H1 (cell line): ENCODE data around the gene LZTFL1. TPM values are rescaled to one million over a fixed set of nuclear protein-coding genes. Genes with fewer than 3 reads are reported as not detected.
A peak's percentile ranks its signal among the peaks of the same experiment; 100 is the strongest.

ENCODE experiments used
- CTCF ChIA-PET: fragments of 300-600 bp; sonication (Branson Sonifier 250); formaldehyde crosslinking; loops from one replicate; lab custom pipeline; 2021; ENCODE audit not compliant: partially characterized antibody; lab: Charles Lee
- POLR2A ChIA-PET: fragments of 300-600 bp; sonication (Branson Sonifier 250); formaldehyde crosslinking; loops from one replicate; lab custom pipeline; 2021; ENCODE audit warnings: inconsistent platforms; ENCODE audit not compliant: partially characterized antibody; lab: Charles Lee
- DNase-seq, 2 experiments: peaks; one replicate each; pipeline versions ENCODE4 v3.0.0 to v3.0.0-alpha.2; 2010 to 2022; ENCODE audit warnings: low spot score in 2 of 2, low read depth in 1 of 2, mixed read lengths in 1 of 2
- FAIRE-seq: peaks from 2 replicates; lab custom pipeline; 2011; peaks lifted over from hg19 to GRCh38; lab: Jason Lieb, UNC
- H2AFZ ChIP-seq: 2 replicates; pipeline ENCODE4 v1.8.1; 2012; ENCODE audit warnings: low read length, inconsistent platforms
- H2AK5ac ChIP-seq: 2 replicates; pipeline ENCODE4 v1.6.1; 2013; ENCODE audit warnings: low read depth, low read length
- H2BK120ac ChIP-seq: replicated peaks from 2 replicates; pipeline ENCODE3; 2013; ENCODE audit warnings: low read depth, low read length, inconsistent platforms
- H2BK12ac ChIP-seq: 2 replicates; pipeline ENCODE4 v1.6.1; 2013; ENCODE audit warnings: low read depth, low read length
- H2BK15ac ChIP-seq: 2 replicates; pipeline ENCODE4 v1.6.1; 2013; ENCODE audit warnings: low read length
- H2BK20ac ChIP-seq: 2 replicates; pipeline ENCODE4 v1.6.1; 2013; ENCODE audit warnings: low read length
- H2BK5ac ChIP-seq: 2 replicates; pipeline ENCODE4 v1.6.1; 2013; ENCODE audit warnings: low read depth, low read length
- H3K14ac ChIP-seq: 2 replicates; pipeline ENCODE4 v1.6.1; 2013; ENCODE audit warnings: inconsistent platforms; ENCODE audit not compliant: insufficient read length
- H3K18ac ChIP-seq: 2 replicates; pipeline ENCODE4 v1.6.1; 2013; ENCODE audit warnings: low read length; ENCODE audit errors: extremely low read depth
- H3K23ac ChIP-seq: 2 replicates; pipeline ENCODE4 v1.6.1; 2013; ENCODE audit warnings: inconsistent platforms; ENCODE audit not compliant: insufficient read length
- H3K23me2 ChIP-seq: 2 replicates; pipeline ENCODE4 v1.6.1; 2013; ENCODE audit warnings: low read depth, low read length
- H3K27ac ChIP-seq: 2 replicates; pipeline ENCODE4 v1.6.1; 2011; ENCODE audit warnings: low read depth, low read length, inconsistent platforms
- H3K27me3 ChIP-seq, 4 experiments: replicated peaks in 1 of 4; 1 replicate in 1 of 4; 2 replicates in 3 of 4; pipeline versions ENCODE4 v1.6.1 to v1.8.1; 2011 to 2013; ENCODE audit warnings: low read length in 3 of 4, mild to moderate bottlenecking in 3 of 4, inconsistent platforms in 2 of 4, mixed read lengths in 2 of 4, moderate library complexity in 1 of 4; ENCODE audit not compliant: control insufficient read depth in 3 of 4, insufficient read depth in 3 of 4; ENCODE audit errors: extremely low read depth in 1 of 4
- H3K36me3 ChIP-seq, 4 experiments: 2 replicates each; pipeline versions ENCODE4 v1.6.1 to v1.8.1; 2011 to 2013; ENCODE audit warnings: mild to moderate bottlenecking in 4 of 4, low read length in 3 of 4, moderate library complexity in 2 of 4, control low read depth in 1 of 4, inconsistent platforms in 1 of 4; ENCODE audit not compliant: insufficient read depth in 4 of 4, control insufficient read depth in 2 of 4
- H3K4ac ChIP-seq: replicated peaks from 2 replicates; pipeline ENCODE3; 2013; ENCODE audit warnings: low read length, low read depth, mixed read lengths, inconsistent platforms; ENCODE audit not compliant: insufficient read length
- H3K4me1 ChIP-seq, 4 experiments: replicated peaks in 1 of 4; 1 replicate in 1 of 4; 2 replicates in 3 of 4; pipeline versions ENCODE4 v1.6.1 to v1.8.1; 2011 to 2013; ENCODE audit warnings: low read length in 3 of 4, inconsistent platforms in 2 of 4, mixed read lengths in 1 of 4; ENCODE audit not compliant: insufficient read depth in 4 of 4, control insufficient read depth in 3 of 4
- H3K4me2 ChIP-seq, 2 experiments: 2 replicates each; pipeline versions ENCODE4 v1.6.1 to v1.8.1; 2011 to 2013; ENCODE audit warnings: low read depth in 2 of 2, low read length in 2 of 2, control low read depth in 1 of 2, inconsistent platforms in 1 of 2, mild to moderate bottlenecking in 1 of 2; ENCODE audit not compliant: insufficient read depth in 1 of 2
- H3K4me3 ChIP-seq, 4 experiments: fragments of 200-600, 300-600 bp in 1 of 4; sonication (generic), shearing (Covaris generic), sonication (Bioruptor Twin) in 1 of 4; 2 replicates each; pipeline versions ENCODE4 v1.5.1 to v1.8.1; 2011 to 2016; ENCODE audit warnings: low read length in 4 of 4, low read depth in 3 of 4, control low read depth in 2 of 4, inconsistent platforms in 2 of 4, mild to moderate bottlenecking in 2 of 4, mixed read lengths in 1 of 4, moderate library complexity in 1 of 4; ENCODE audit not compliant: insufficient read depth in 2 of 4; ENCODE audit errors: extremely low read depth in 1 of 4
- H3K56ac ChIP-seq: replicated peaks from 2 replicates; pipeline ENCODE3; 2013; ENCODE audit warnings: low read depth, mild to moderate bottlenecking, mixed read lengths, low read length, inconsistent platforms; ENCODE audit not compliant: insufficient read length
- H3K79me1 ChIP-seq: 2 replicates; pipeline ENCODE4 v1.6.1; 2013; ENCODE audit warnings: low read depth, low read length, control low read depth
- H3K79me2 ChIP-seq, 2 experiments: 2 replicates each; pipeline versions ENCODE4 v1.6.1 to v1.8.1; 2012 to 2013; ENCODE audit warnings: low read length in 2 of 2, mild to moderate bottlenecking in 2 of 2, inconsistent platforms in 1 of 2; ENCODE audit not compliant: insufficient read depth in 2 of 2, control insufficient read depth in 1 of 2
- H3K9ac ChIP-seq, 4 experiments: replicated peaks in 1 of 4; 1 replicate in 1 of 4; 2 replicates in 3 of 4; pipeline versions ENCODE4 v1.6.1 to v1.8.1; 2011 to 2013; ENCODE audit warnings: low read depth in 3 of 4, low read length in 3 of 4, control low read depth in 2 of 4, mild to moderate bottlenecking in 2 of 4, moderate library complexity in 2 of 4, inconsistent platforms in 1 of 4; ENCODE audit errors: extremely low read depth in 1 of 4
- H3K9me3 ChIP-seq, 2 experiments: 2 replicates each; pipeline versions ENCODE4 v1.6.1 to v1.8.1; 2012 to 2013; ENCODE audit warnings: mild to moderate bottlenecking in 2 of 2, moderate library complexity in 2 of 2, control low read depth in 1 of 2, inconsistent platforms in 1 of 2, low read depth in 1 of 2, low read length in 1 of 2, mixed read lengths in 1 of 2; ENCODE audit not compliant: insufficient read depth in 2 of 2
- H4K20me1 ChIP-seq, 2 experiments: replicated peaks in 1 of 2; 2 replicates each; pipeline versions ENCODE3 to v1.8.1; 2011 to 2013; ENCODE audit warnings: inconsistent platforms in 2 of 2, low read length in 2 of 2, mild to moderate bottlenecking in 1 of 2; ENCODE audit not compliant: insufficient read depth in 2 of 2, control insufficient read depth in 1 of 2
- H4K5ac ChIP-seq: 2 replicates; pipeline ENCODE4 v1.6.1; 2013; ENCODE audit warnings: low read length, low read depth, mixed read lengths, inconsistent platforms; ENCODE audit not compliant: insufficient read length
- H4K8ac ChIP-seq: 2 replicates; pipeline ENCODE4 v1.8.0; 2013; ENCODE audit warnings: mild to moderate bottlenecking, moderate library complexity, low read length, inconsistent platforms; ENCODE audit not compliant: insufficient read depth; ENCODE audit errors: extremely low read depth
- H4K91ac ChIP-seq: replicated peaks from 2 replicates; pipeline ENCODE3; 2013; ENCODE audit warnings: low read length, mixed read lengths, inconsistent platforms; ENCODE audit not compliant: insufficient read length
- CBX5 ChIP-seq: fragments of 300-800, 300-1000 bp; sonication (generic); IDR thresholded peaks from 2 replicates; pipeline ENCODE4 v1.7.1; 2016; ENCODE audit warnings: antibody characterized with exemption, low read length, low read depth
- CHD1 ChIP-seq: IDR thresholded peaks from 2 replicates; pipeline ENCODE4 v1.6.1; 2012; ENCODE audit warnings: low read depth, low read length, improper control_type of control experiment
- EGR1 ChIP-seq: IDR thresholded peaks from 2 replicates; pipeline ENCODE4 v1.6.1; 2011; ENCODE audit warnings: low read depth, low read length, borderline replicate concordance
- FOSL1 ChIP-seq: IDR thresholded peaks from 2 replicates; pipeline ENCODE4 v1.6.1; 2011; ENCODE audit warnings: mild to moderate bottlenecking, low read depth, low read length, moderate library complexity; ENCODE audit not compliant: insufficient read depth
- KDM4A ChIP-seq: IDR thresholded peaks from one replicate; pipeline ENCODE4 v1.7.1; 2012; ENCODE audit warnings: low read depth, mild to moderate bottlenecking, moderate library complexity, low read length, inconsistent platforms; ENCODE audit not compliant: severe bottlenecking
- KDM5A ChIP-seq: fragments of 200-600 bp; IDR thresholded peaks from 2 replicates; pipeline ENCODE4 v1.7.1; 2012; ENCODE audit warnings: mild to moderate bottlenecking, low read length, inconsistent platforms, mixed read lengths
- MAX ChIP-seq: IDR thresholded peaks from 2 replicates; pipeline ENCODE4 v1.6.1; 2012; ENCODE audit warnings: inconsistent platforms
- RBBP5 ChIP-seq: IDR thresholded peaks from 2 replicates; pipeline ENCODE4 v1.7.1; 2012; ENCODE audit warnings: low read depth, mild to moderate bottlenecking, inconsistent platforms, low read length, moderate library complexity, borderline replicate concordance
- RFX5 ChIP-seq: IDR thresholded peaks from 2 replicates; pipeline ENCODE4 v1.6.1; 2011; ENCODE audit warnings: low read depth, low read length, improper control_type of control experiment, borderline replicate concordance
- SIX5 ChIP-seq: IDR thresholded peaks from 2 replicates; pipeline ENCODE4 v1.6.1; 2011; ENCODE audit warnings: mild to moderate bottlenecking, low read depth, low read length
- SP2 ChIP-seq: IDR thresholded peaks from 2 replicates; pipeline ENCODE4 v1.6.1; 2012; ENCODE audit warnings: mild to moderate bottlenecking, low read length, inconsistent platforms
- TCF12 ChIP-seq: IDR thresholded peaks from 2 replicates; pipeline ENCODE4 v1.6.1; 2011; ENCODE audit warnings: low read depth, mild to moderate bottlenecking, low read length
- YY1 ChIP-seq: IDR thresholded peaks from 2 replicates; pipeline ENCODE4 v1.6.1; 2011; ENCODE audit warnings: low read depth, mild to moderate bottlenecking, low read length
- WGBS, 2 experiments: shearing (Covaris generic) in 1 of 2; methylation state at CpG; one replicate each; pipeline versions ENCODE4 v1.1.6 to v1.1.7; 2013 to 2015; ENCODE audit warnings: low lambda C conversion rate in 2 of 2, mixed read lengths in 2 of 2, inconsistent platforms in 1 of 2, low coverage in 1 of 2, missing lambda C conversion rate in 1 of 2; ENCODE audit not compliant: insufficient replicate concordance in 2 of 2, insufficient coverage in 1 of 2, insufficient read length in 1 of 2; ENCODE audit errors: extremely low coverage in 1 of 2, missing lambda C conversion rate in 1 of 2; 5-methylcytosine and 5-hydroxymethylcytosine counted together
- polyA plus RNA-seq, 7 experiments: library from polyadenylated mRNA; depleted of rRNA in 3 of 7; stranded (reverse) in 5 of 7; unstranded in 2 of 7; fragments of >200 nt in 5 of 7; fragments of 200-250 nt in 2 of 7; gene quantifications; 1 replicate in 5 of 7; 2 replicates in 1 of 7; 4 replicates in 1 of 7; pipeline versions ENCODE4 v1.2.1 to v1.2.3, GENCODE V29; 2011 to 2013; ENCODE audit warnings: missing spikeins in 2 of 7, mixed read lengths in 2 of 7
- total RNA-seq: library from RNA; stranded (reverse); fragmentation: NEBNext Ultra II Directional; extraction: Animal tissue kit (Norgen Biotek cat#: 25700); gene quantifications from 2 replicates; pipeline ENCODE4 v1.2.1, GENCODE V29; 2021

LZTFL1 gene
- total and polyA plus RNA-seq, 2 of the 8 experiments (the other 6 are each of a cell fraction or from before 2014, with no cell fraction given) = 8.7 to 11.5 TPM

DNA sequence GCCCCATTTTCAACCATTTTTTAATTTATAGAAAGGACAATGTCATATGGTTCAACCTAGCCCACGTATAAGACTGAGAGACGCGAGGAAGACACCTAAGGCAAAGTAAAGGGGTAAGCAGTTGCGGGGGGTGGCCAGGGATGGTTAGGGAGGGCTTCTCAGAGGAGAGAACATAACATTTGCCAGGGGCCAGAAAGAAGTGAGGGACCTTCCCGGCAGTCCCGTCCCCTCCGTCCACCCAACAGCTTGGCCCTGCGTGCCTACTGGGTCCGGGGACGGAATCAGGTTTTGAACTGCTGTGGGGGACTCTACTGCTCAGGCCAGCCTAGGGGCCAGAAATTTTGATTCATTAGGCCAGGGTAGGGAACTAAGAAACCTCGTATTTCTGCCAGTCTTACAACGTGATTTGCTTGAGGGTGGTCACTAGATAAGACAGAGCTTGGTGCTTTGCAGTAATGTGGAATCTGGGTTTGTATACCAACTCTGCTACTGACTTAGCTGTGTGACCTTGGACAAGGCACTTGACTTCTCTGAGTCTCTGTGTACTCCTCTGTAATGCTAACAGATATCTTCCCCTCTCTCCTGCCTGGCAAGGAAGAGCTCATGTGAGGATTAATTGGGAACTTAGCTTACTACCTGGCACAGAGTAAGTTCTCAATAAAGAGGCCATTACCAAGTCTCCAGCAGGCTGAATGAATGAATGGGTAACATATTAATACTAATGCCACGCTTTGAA, 44.8 kb downstream of the LZTFL1 start:
- WGBS, 2 experiments = 72% methylated on average over 13 of the region's 13 CpGs; no CpG with 5 or more reads in 1 of the 2 experiments
- H3K27me3 ChIP-seq = peaks cover 22 to 48% (median 41%) of the 10 kb centered on the region in 4 experiments
- CTCF ChIA-PET = interaction anchor here (0.6 to 3.7 kb wide), 3 partner anchors 8 to 36 kb away, joined by 3 to 13 read pairs (median 3); no protein-coding TSS in a partner anchor
- TF ChIP-seq KDM4A (no peak), RFX5 (no peak), KDM5A (no peak), EGR1 (no peak), CHD1 (no peak), CBX5 (no peak), SP2 (no peak), YY1 (no peak), RBBP5 (no peak), FOSL1 (no peak), TCF12 (no peak), MAX (no peak), SIX5 (no peak)

More for the DNA sequence above, 44.8 kb downstream of the LZTFL1 start:
- Histone ChIP-seq H3K9ac (no peak overlapping the region), H2BK120ac (no peak overlapping the region), H2AK5ac (no peak overlapping the region), H4K5ac (no peak overlapping the region), H3K4me1 (peaks cover 0 to 3% (median 0%) of the 10 kb centered on the region in 4 experiments; a peak in 2 of 7 replicates), H4K20me1 (peaks cover 0 to 2% of the 10 kb centered on the region in 2 experiments), H3K9me3 (no peaks in the 10 kb centered on the region), H2BK15ac (no peak overlapping the region), H3K23me2 (peaks cover 2% of the 10 kb centered on the region; the same call in 1 of the 2 replicates), H3K79me2 (no peaks in the 10 kb centered on the region), H3K27ac (no peak overlapping the region), H3K14ac (no peak overlapping the region), H3K23ac (no peak overlapping the region), H2BK20ac (no peak overlapping the region), H3K4me3 (peak overlapping the region; percentile 47 to 68 (median 54)), H3K4me2 (peak overlapping the region; percentile 49 to 90), H3K4ac (no peak overlapping the region), H3K79me1 (no peaks in the 10 kb centered on the region), H3K18ac (no peak overlapping the region), H3K56ac (no peak overlapping the region), H3K36me3 (no peaks in the 10 kb centered on the region), H2BK12ac (no peak overlapping the region), H2AFZ (peak overlapping the region; percentile 60; the same call in 1 of the 2 replicates), H4K91ac (no peak overlapping the region), H2BK5ac (no peak overlapping the region), H4K8ac (no peak overlapping the region)
- FAIRE-seq (no peak), DNase-seq (no peak)
- POLR2A ChIA-PET = interaction anchor here (1.3 kb wide), 1 partner anchor 9 kb away, joined by 3 read pairs; no protein-coding TSS in a partner anchor
